B cell (primary cell): ENCODE data around the gene DEFB129.

Source experiments
- CTCF ChIP-seq: fragments of 200-600 bp; IDR thresholded peaks from one replicate; pipeline ENCODE4 v1.8.0; 2022; ENCODE audit warnings: antibody characterized with exemption, mild to moderate bottlenecking
- EZH2 ChIP-seq: IDR thresholded peaks from 2 replicates; pipeline ENCODE4 v1.6.1; 2012; ENCODE audit warnings: borderline replicate concordance, low read depth, mild to moderate bottlenecking, moderate library complexity, low read length; ENCODE audit not compliant: insufficient read depth, poor library complexity, severe bottlenecking

DNA sequence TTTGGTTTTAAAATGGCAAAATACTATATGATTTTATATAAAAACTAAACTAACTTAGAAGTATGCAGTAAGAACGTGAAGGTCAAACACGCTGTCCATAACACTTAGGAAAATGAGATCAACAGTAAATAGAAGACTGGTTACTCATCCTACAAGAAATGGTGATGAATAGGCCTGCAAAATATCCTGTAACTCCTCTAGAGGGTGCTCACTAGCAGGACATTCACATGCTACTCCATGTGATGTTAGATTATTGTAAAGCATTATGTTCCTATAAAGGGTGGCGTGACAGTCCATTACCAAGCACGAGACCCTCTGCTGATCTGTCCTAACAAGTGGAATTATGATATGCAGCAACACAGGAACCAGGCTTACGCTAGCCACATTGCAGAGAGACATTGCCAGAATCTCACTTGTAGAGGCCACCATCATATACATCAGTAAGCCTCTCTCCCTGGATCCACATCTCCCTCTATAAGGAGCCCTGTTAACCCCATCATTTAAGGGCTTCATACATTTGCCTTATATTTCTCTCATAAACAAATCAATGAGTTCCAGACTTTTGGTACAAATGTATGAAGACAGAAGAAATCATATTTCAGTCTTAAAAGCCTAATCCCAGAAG lies 18.0 kb upstream of the DEFB129 start:
- TF ChIP-seq CTCF (peak; percentile 74), EZH2 (no peak)
